K562 (cell line): Measurements from ENCODE around the gene MYL10. TPM values are rescaled to one million over a fixed set of nuclear protein-coding genes. Genes with fewer than 3 reads are reported as not detected.

ENCODE experiments used
- ATAC-seq: fragments of 200-7000 bp; cut with Tn5 transposase; 3 replicates; pipeline ENCODE4 v1.9.1; 2020; ENCODE audit warnings: moderate library complexity
- BruUV-seq: library from RNA; stranded (reverse); fragments of 400-500 nt; replicated peaks from 2 replicates; lab custom pipeline; 2021; lab: Mats Ljungman, UMichigan
- CTCF ChIA-PET: fragments of 300-600 bp; formaldehyde crosslinking; extraction: SDS; loops from one replicate; lab custom pipeline; 2021; ENCODE audit warnings: low intra/inter-chr PET ratio; lab: Yijun Ruan, JAX
- POLR2A ChIA-PET: fragments of 300-600, 350-650 bp; sonication (Branson Sonifier 250); formaldehyde crosslinking; extraction: SDS; loops from one replicate; lab custom pipeline; 2021; ENCODE audit warnings: antibody characterized with exemption, inconsistent platforms; lab: Yijun Ruan, JAX
- DNase-seq, 4 experiments: peaks; one replicate each; pipeline versions ENCODE4 v3.0.0 to v3.0.0-alpha.2; 2011 to 2018; ENCODE audit warnings: low spot score in 3 of 4, mixed read lengths in 3 of 4; ENCODE audit errors: extremely low read depth in 1 of 4
- FAIRE-seq: peaks from 2 replicates; lab custom pipeline; 2011; peaks lifted over from hg19 to GRCh38; lab: Jason Lieb, UNC
- H2AFZ ChIP-seq: 2 replicates; pipeline ENCODE4 v1.6.0; 2011; ENCODE audit warnings: low read depth, low read length, control low read depth, inconsistent platforms
- H3K27ac ChIP-seq: fragments of 200-600 bp; 3 replicates; pipeline ENCODE4 v1.8.0; 2011; ENCODE audit warnings: low read depth, mild to moderate bottlenecking, control low read depth, inconsistent platforms, low read length, moderate library complexity, mixed read lengths; ENCODE audit errors: extremely low read depth
- H3K27me3 ChIP-seq, 2 experiments: fragments of 300-600 bp in 1 of 2; 2 replicates in 1 of 2; 3 replicates in 1 of 2; pipeline versions ENCODE4 v1.6.0 to v1.8.0; 2011; ENCODE audit warnings: inconsistent platforms in 2 of 2, low read length in 2 of 2, mild to moderate bottlenecking in 1 of 2, mixed read lengths in 1 of 2, moderate library complexity in 1 of 2; ENCODE audit not compliant: control insufficient read depth in 2 of 2, insufficient read depth in 2 of 2
- H3K36me3 ChIP-seq: fragments of 300-600 bp; 3 replicates; pipeline ENCODE4 v1.8.0; 2011; ENCODE audit warnings: mild to moderate bottlenecking, low read length, inconsistent platforms; ENCODE audit not compliant: control insufficient read depth, insufficient read depth
- H3K4me1 ChIP-seq, 2 experiments: fragments of 200-600 bp in 1 of 2; replicated peaks in 1 of 2; 2 replicates in 1 of 2; 3 replicates in 1 of 2; pipeline versions ENCODE4 v1.5.1 to v1.8.0; 2011; ENCODE audit warnings: inconsistent platforms in 2 of 2, low read length in 2 of 2, mild to moderate bottlenecking in 1 of 2, mixed read lengths in 1 of 2, moderate library complexity in 1 of 2; ENCODE audit not compliant: control insufficient read depth in 2 of 2, insufficient read depth in 2 of 2
- H3K4me2 ChIP-seq: 2 replicates; pipeline ENCODE4 v1.6.1; 2011; ENCODE audit warnings: low read length, control low read depth, inconsistent platforms, mixed read lengths; ENCODE audit not compliant: insufficient read depth
- H3K4me3 ChIP-seq: fragments of 200-600 bp; sonication (generic), shearing (Covaris generic); 2 replicates; pipeline ENCODE4 v1.5.1; 2016; ENCODE audit warnings: control low read depth, inconsistent platforms
- H3K79me2 ChIP-seq: fragments of 200-600 bp; 3 replicates; pipeline ENCODE4 v1.8.0; 2011; ENCODE audit warnings: low read length, inconsistent platforms; ENCODE audit not compliant: control insufficient read depth, insufficient read depth
- H3K9ac ChIP-seq, 2 experiments: 2 replicates each; pipeline versions ENCODE4 v1.6.0 to v1.6.1; 2011; ENCODE audit warnings: low read depth in 2 of 2, low read length in 2 of 2, control low read depth in 1 of 2, inconsistent platforms in 1 of 2, mild to moderate bottlenecking in 1 of 2, mixed read lengths in 1 of 2; ENCODE audit not compliant: insufficient read depth in 1 of 2
- H3K9me1 ChIP-seq: one replicate; pipeline ENCODE4 v1.6.0; 2011; ENCODE audit warnings: inconsistent platforms, mild to moderate bottlenecking, low read length, moderate library complexity; ENCODE audit not compliant: control insufficient read depth, insufficient read depth
- H3K9me3 ChIP-seq: replicated peaks from 2 replicates; pipeline ENCODE4 v1.5.1; 2011; ENCODE audit warnings: low read depth, low read length, inconsistent platforms; ENCODE audit not compliant: control insufficient read depth, insufficient read depth
- H4K20me1 ChIP-seq: replicated peaks from 2 replicates; pipeline ENCODE4 v1.6.1; 2011; ENCODE audit warnings: low read length, inconsistent platforms, mixed read lengths; ENCODE audit not compliant: control insufficient read depth, insufficient read depth
- ADNP ChIP-seq: fragments of 200-800 bp; sonication (Bioruptor generic); IDR thresholded peaks from 2 replicates; pipeline ENCODE4 v1.6.1; 2016; ENCODE audit warnings: missing genetic modification characterization, missing compliant biosample characterization
- BCL6 ChIP-seq: fragments of 250-450 bp; sonication (Bioruptor Pico); IDR thresholded peaks from 2 replicates; pipeline ENCODE4 v1.4.0; 2020
- ETV1 ChIP-seq: fragments of 450-650 bp; conservative IDR thresholded peaks from 2 replicates; pipeline ENCODE4 v1.6.1; 2016; ENCODE audit warnings: missing genetic modification characterization, control low read depth, low read depth, missing compliant biosample characterization
- ETV6 ChIP-seq, 3 experiments: fragments of 150-350 bp in 1 of 3; sonication (generic) in 1 of 3; formaldehyde crosslinking in 1 of 3; IDR thresholded peaks; 2 replicates each; pipeline versions ENCODE4 v1.6.1 to v1.8.0; 2014 to 2022; ENCODE audit warnings: borderline replicate concordance in 2 of 3, low read depth in 2 of 3, antibody characterized with exemption in 1 of 3, low read length in 1 of 3, mild to moderate bottlenecking in 1 of 3, missing genetic modification reagents in 1 of 3
- HNRNPL ChIP-seq: fragments of 200-400 bp; formaldehyde crosslinking; IDR thresholded peaks from 2 replicates; pipeline ENCODE4 v1.6.1; 2017; ENCODE audit warnings: low read depth, mild to moderate bottlenecking, low read length
- ILF3 ChIP-seq: fragments of 450-650 bp; IDR thresholded peaks from 2 replicates; pipeline ENCODE4 v1.6.1; 2018; ENCODE audit warnings: antibody characterized with exemption, mild to moderate bottlenecking, moderate library complexity, borderline replicate concordance
- NBN ChIP-seq: fragments of 450-650 bp; IDR thresholded peaks from 2 replicates; pipeline ENCODE4 v1.6.1; 2016; ENCODE audit warnings: low read depth, mild to moderate bottlenecking
- PURB ChIP-seq: sonication (generic); formaldehyde crosslinking; IDR thresholded peaks from 2 replicates; pipeline ENCODE4 v1.9.0; 2021; ENCODE audit warnings: low read depth, mild to moderate bottlenecking, missing genetic modification reagents
- RBM17 ChIP-seq: fragments of 200-400 bp; formaldehyde crosslinking; IDR thresholded peaks from 2 replicates; pipeline ENCODE4 v1.6.1; 2017; ENCODE audit warnings: low read depth, mild to moderate bottlenecking, low read length, borderline replicate concordance
- RBM25 ChIP-seq: fragments of 200-400 bp; formaldehyde crosslinking; IDR thresholded peaks from 2 replicates; pipeline ENCODE4 v1.6.1; 2018; ENCODE audit warnings: low read length, low read depth, moderate library complexity; ENCODE audit not compliant: severe bottlenecking
- RBM34 ChIP-seq: fragments of 200-400 bp; formaldehyde crosslinking; IDR thresholded peaks from 2 replicates; pipeline ENCODE4 v1.6.1; 2018; ENCODE audit warnings: low read length, borderline replicate concordance; ENCODE audit not compliant: insufficient read depth
- RREB1 ChIP-seq: fragments of 250-450 bp; sonication (Bioruptor Pico); IDR thresholded peaks from 2 replicates; pipeline ENCODE4 v1.4.0; 2020
- XRCC3 ChIP-seq: fragments of 450-650 bp; IDR thresholded peaks from 2 replicates; pipeline ENCODE4 v1.6.1; 2017; ENCODE audit warnings: mild to moderate bottlenecking, moderate library complexity
- ZKSCAN1 ChIP-seq: fragments of 150-350 bp; IDR thresholded peaks from 2 replicates; pipeline ENCODE4 v1.6.1; 2016; ENCODE audit warnings: low read depth, low read length
- ZNF561 ChIP-seq: fragments of 450-650 bp; formaldehyde crosslinking; conservative IDR thresholded peaks from 2 replicates; pipeline ENCODE4 v1.4.0; 2020; ENCODE audit warnings: mild to moderate bottlenecking, moderate library complexity
- WGBS: fragments of 100-300 bp; shearing (Covaris generic); methylation state at CpG from one replicate; pipeline ENCODE4 v1.1.6; 2016; ENCODE audit warnings: low coverage, mixed read lengths; ENCODE audit not compliant: insufficient coverage; ENCODE audit errors: missing lambda C conversion rate; 5-methylcytosine and 5-hydroxymethylcytosine counted together
- in situ Hi-C: fragments of 300-500 bp; cut with MboI; formaldehyde crosslinking; loops from 4 replicates; pipeline ENCODE4 v1.15.0; 2018; ENCODE audit warnings: inconsistent platforms, mixed read lengths
- intact Hi-C: fragments of 100-400 bp; cut with micrococcal nuclease; formaldehyde crosslinking; loops from 2 replicates; pipeline ENCODE4 v1.14.2; 2022
- polyA plus RNA-seq, 8 experiments: library from polyadenylated mRNA; depleted of rRNA in 4 of 8; stranded (reverse) in 5 of 8; unstranded in 3 of 8; fragments of >200 nt; fragmentation: Nextera tagmentation in 2 of 8; fragmentation: Illumina TruSeq in 1 of 8; extraction: Ambion mirVana in 2 of 8; extraction: Trizol in 1 of 8; gene quantifications; 2 replicates each; pipeline versions ENCODE4 v1.2.1 to v1.2.3, GENCODE V29; 2011 to 2014; ENCODE audit warnings: inconsistent platforms in 1 of 8, missing spikeins in 1 of 8
- total RNA-seq, 7 experiments: library from RNA; depleted of rRNA in 6 of 7; stranded (reverse); fragments of >200 nt in 6 of 7; fragmentation: Illumina TruSeq in 2 of 7; extraction: Trizol in 2 of 7; gene quantifications; 2 replicates each; pipeline versions ENCODE4 v1.2.1 to v1.2.3, GENCODE V29; 2011 to 2021; ENCODE audit warnings: low replicate concordance in 1 of 7

MYL10 gene
- total and polyA plus RNA-seq, 9 of the 15 experiments (the other 6 are each of a cell fraction or from before 2014, with no cell fraction given), result not detected

- peak; percentile 58; the same call in 1 of the 2 replicates for TF ChIP-seq ADNP (tag)
- peak; percentile 82 for TF ChIP-seq RBM25
- peak; percentile 40; the same call in 1 of the 2 replicates for TF ChIP-seq ETV1
These were observed 37.6 kb downstream of the MYL10 start (continued) for GRCh38 chr7:101591504-101591903.

DNA sequence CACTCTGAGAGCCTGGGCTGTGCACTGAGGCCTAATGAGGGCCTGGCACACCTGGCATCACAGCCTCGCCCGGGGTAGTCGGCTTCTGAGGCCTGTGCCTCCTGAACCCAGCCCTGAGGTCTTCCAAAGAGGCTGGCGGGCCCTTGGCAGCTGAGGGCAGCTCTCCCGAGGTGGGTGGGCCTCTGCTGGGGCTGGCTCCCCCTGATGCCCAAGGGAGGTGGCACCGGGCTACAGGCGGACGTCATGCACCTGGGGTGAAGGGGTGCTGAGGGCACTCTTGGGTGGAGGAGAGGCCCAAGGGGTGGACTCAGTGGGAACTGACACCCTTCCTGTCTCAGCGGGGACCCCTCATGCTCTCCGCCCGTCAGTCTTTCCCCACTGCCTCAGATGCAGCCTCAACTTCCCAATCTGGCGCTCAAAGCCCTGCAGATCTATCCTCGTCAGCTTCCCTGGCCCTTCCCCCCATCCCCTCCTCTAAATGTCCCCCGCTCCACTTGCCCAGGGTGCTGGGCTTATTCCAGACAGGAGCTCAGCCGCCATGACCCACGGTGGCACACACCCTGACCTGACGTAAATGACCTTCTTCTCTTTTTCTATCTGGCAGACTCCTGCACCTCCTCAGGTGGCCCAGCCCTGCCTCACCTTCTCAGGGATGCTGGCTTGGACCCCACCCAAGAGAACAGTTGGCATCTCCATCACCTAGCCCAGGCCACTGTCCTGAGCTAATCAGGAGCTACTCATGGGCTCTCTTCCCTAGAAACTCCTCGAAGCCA, 38.2 kb downstream of the MYL10 start:
- Histone ChIP-seq H3K4me3 (no peak overlapping the region), H2AFZ (no peak overlapping the region), H3K27me3 (peaks cover 2 to 29% of the 10 kb centered on the region in 2 experiments; a peak in 3 of 5 replicates), H3K9me1 (no peaks in the 10 kb centered on the region), H3K9me3 (no peaks in the 10 kb centered on the region), H3K27ac (no peak overlapping the region), H3K4me2 (no peak overlapping the region), H3K4me1 (peaks cover 0 to 10% of the 10 kb centered on the region in 2 experiments; a peak in 1 of 5 replicates), H3K36me3 (no peaks in the 10 kb centered on the region), H3K9ac (no peak overlapping the region), H4K20me1 (no peaks in the 10 kb centered on the region), H3K79me2 (no peaks in the 10 kb centered on the region)
- no TSS peak for BruUV-seq
- POLR2A ChIA-PET, result interaction anchor here (0.7 to 1.1 kb wide), 3 partner anchors 12 to 313 kb away, joined by 3 to 6 read pairs (median 4); no protein-coding TSS in a partner anchor
- no peak for FAIRE-seq
- in situ Hi-C loops, result no loop called here
- intact Hi-C loops, result no loop called here
- 6% methylated on average over 17 of the region's 18 CpGs for WGBS
- no peak for DNase-seq
- no peak for ATAC-seq
- CTCF ChIA-PET, result no interaction called here
- no peak for TF ChIP-seq ETV6 (IDR thresholded peaks at IDR 0.05; ENCODE audit: borderline replicate concordance in 1 of 2, low read depth in 2 of 2, low read length in 1 of 2)
- TF ChIP-seq ETV6 (CRISPR knock-in tag; IDR thresholded peaks at IDR 0.05; ENCODE audit: borderline replicate concordance), result no peak
- no peak for TF ChIP-seq XRCC3
- TF ChIP-seq BCL6 (CRISPR knock-in tag), result no peak
- no peak for TF ChIP-seq PURB (CRISPR knock-in tag)
- no peak for TF ChIP-seq RREB1 (CRISPR knock-in tag)
- TF ChIP-seq ZKSCAN1, result no peak
- TF ChIP-seq HNRNPL, result no peak
- TF ChIP-seq ILF3, result no peak
- TF ChIP-seq NBN, result no peak
- TF ChIP-seq RBM34, result no peak
- TF ChIP-seq ZNF561 (CRISPR knock-in tag), result no peak
- no peak for TF ChIP-seq RBM17
